GM12865 (cell line): ENCODE data around the gene METTL1.
A peak's percentile ranks its signal among the peaks of the same experiment; 100 is the strongest.

Source experiments
- DNase-seq: peaks from one replicate; pipeline ENCODE4 v3.0.0; 2010; ENCODE audit warnings: low read depth
- H3K4me3 ChIP-seq: 2 replicates; pipeline ENCODE4 v1.5.1; 2011; ENCODE audit warnings: mild to moderate bottlenecking, low read depth, low read length, control low read depth
- CTCF ChIP-seq: IDR thresholded peaks from 2 replicates; pipeline ENCODE4 v1.5.1; 2011; ENCODE audit warnings: low read length, control low read depth, low read depth, inconsistent platforms; ENCODE audit not compliant: insufficient read depth; ENCODE audit errors: missing control alignments

METTL1 gene

GRCh38 chr12:57751788-57752667, 19.9 kb downstream of the METTL1 start, which contains the start of gene CDK4:
Gene CDK4, minus strand, starts transcription at chr12:57752310. Its CDS starts 593 bp downstream, at chr12:57751717.
- peak within 1 kb of the TSS; percentile 86 for H3K4me3 ChIP-seq
- DNase-seq: peak; percentile 100
- TF ChIP-seq CTCF: no peak

DNA sequence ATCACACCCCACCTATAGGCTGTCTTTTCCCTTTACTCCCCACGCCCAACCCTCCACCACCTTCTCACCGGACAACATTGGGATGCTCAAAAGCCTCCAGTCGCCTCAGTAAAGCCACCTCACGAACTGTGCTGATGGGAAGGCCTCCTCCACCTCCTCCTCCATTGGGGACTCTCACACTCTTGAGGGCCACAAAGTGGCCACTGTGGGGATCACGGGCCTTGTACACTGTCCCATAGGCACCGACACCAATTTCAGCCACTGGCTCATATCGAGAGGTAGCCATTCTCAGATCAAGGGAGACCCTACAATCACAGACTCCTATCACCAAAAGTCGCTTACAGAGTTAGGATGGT, 20.5 kb downstream of the METTL1 start:
- peak overlapping the region; percentile 86 for H3K4me3 ChIP-seq
- no peak for TF ChIP-seq CTCF
- no peak for DNase-seq

- no peak for TF ChIP-seq CTCF
- no peak for DNase-seq
- peak overlapping the region; percentile 86 for H3K4me3 ChIP-seq
Observed at GRCh38 chr12:57750561-57751431, 21.1 kb downstream of the METTL1 start.

- DNase-seq: no peak
- no peak for TF ChIP-seq CTCF
- H3K4me3 ChIP-seq: no peak overlapping the region
Observed at GRCh38 chr12:57749061-57749460, 22.8 kb downstream of the METTL1 start.

DNA sequence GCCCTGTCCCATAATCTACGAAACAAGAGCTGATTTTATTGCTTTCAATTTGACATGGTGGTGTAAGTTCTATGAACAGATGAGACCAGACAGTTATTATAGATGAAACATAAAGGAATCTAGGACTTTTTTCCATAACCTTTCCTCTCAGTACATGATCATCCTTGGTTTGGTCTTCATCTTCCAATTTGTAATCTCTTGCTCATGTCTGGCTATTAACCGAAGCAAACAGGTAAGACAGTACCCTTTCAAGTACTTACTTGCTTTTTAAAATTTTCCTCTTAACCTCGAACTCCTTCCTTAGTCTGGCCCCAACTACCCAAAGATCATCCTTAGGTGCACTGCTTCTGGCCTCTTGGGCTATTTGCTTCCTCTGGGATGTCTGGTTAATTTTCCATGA, 25.9 kb downstream of the METTL1 start:
- peak overlapping the region; percentile 77 for H3K4me3 ChIP-seq
- no peak for DNase-seq

DNA sequence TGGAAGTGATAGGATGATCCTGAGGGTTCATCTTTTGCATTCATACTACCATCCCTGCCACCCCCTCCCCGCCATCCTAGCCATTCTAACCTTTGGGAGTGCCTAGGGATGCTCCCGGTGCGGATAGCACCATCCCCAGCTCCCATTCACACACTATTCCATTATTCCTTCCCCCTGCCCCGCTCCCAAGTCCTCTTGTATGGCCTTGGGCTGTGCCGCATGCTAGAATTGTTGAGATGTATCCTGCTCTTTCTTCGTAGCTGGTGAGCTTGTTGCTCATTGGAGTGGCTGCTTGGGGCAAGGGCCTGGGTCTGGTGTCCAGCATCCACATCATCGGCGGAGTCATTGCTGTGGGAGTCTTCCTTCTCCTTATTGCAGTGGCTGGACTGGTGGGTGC, 26.4 kb downstream of the METTL1 start:
- peak overlapping the region; percentile 77 for H3K4me3 ChIP-seq
- no peak for DNase-seq
- TF ChIP-seq CTCF: no peak

More for the DNA sequence above, 25.9 kb downstream of the METTL1 start:
- TF ChIP-seq CTCF: no peak
